GM18511 (cell line): ENCODE results near the gene PRAMEF2.
"Not testable (repeated sequence)": the region's sequence is repeated elsewhere in the genome, so short reads cannot be mapped to it uniquely, and the experiment has no call there.

Experiments used
- ATAC-seq: cut with Tn5 transposase; IDR thresholded peaks from one replicate; pipeline ENCODE4 v1.9.1; 2021; ENCODE audit warnings: mild to moderate bottlenecking, moderate library complexity; ENCODE audit not compliant: unreplicated experiment

Gene PRAMEF2

GRCh38 chr1:12856786-12857185 is at the start of gene PRAMEF2:
TSS of gene PRAMEF2 (plus strand) at chr1:12857086. CDS start at chr1:12859010, 1,924 bp downstream.
- ATAC-seq: not testable (repeated sequence)

GRCh38 chr1:12809933-12810332 is 47.0 kb upstream of the PRAMEF2 start:
- ATAC-seq: no peak

GRCh38 chr1:12810691-12811408 is 46.0 kb upstream of the PRAMEF2 start:
- no peak for ATAC-seq

GRCh38 chr1:12811409-12811784 is 45.5 kb upstream of the PRAMEF2 start:
- ATAC-seq: no peak

- not testable (repeated sequence) for ATAC-seq
Measured at GRCh38 chr1:12819061-12819460, 37.8 kb upstream of the PRAMEF2 start.

GRCh38 chr1:12831310-12831709 is 25.6 kb upstream of the PRAMEF2 start, which contains the start of gene PRAMEF11:
TSS of gene PRAMEF11 (minus strand) at chr1:12831410. CDS start at chr1:12828789, 2,621 bp downstream.
- ATAC-seq: not testable (repeated sequence)

GRCh38 chr1:12833251-12833650 is 23.6 kb upstream of the PRAMEF2 start:
- ATAC-seq: not testable (repeated sequence)

- not testable (repeated sequence) for ATAC-seq
Measured at GRCh38 chr1:12848620-12849019, 8.3 kb upstream of the PRAMEF2 start, which contains the start of gene HNRNPCL1. TSS of gene HNRNPCL1 (minus strand) at chr1:12848720. CDS start at chr1:12848289, 431 bp downstream.

- ATAC-seq: no peak
Measured at GRCh38 chr1:12851779-12852178, 5.1 kb upstream of the PRAMEF2 start.

- not testable (repeated sequence) for ATAC-seq
Measured at GRCh38 chr1:12863131-12863880, 6.4 kb downstream of the PRAMEF2 start.

GRCh38 chr1:12878453-12878852 is 21.6 kb downstream of the PRAMEF2 start:
- ATAC-seq: not testable (repeated sequence)

- not testable (repeated sequence) for ATAC-seq
Measured at GRCh38 chr1:12886101-12886500, 29.2 kb downstream of the PRAMEF2 start, which contains the start of gene PRAMEF4. TSS of gene PRAMEF4 (minus strand) at chr1:12886201. CDS start at chr1:12883394, 2,807 bp downstream.

- not testable (repeated sequence) for ATAC-seq
Measured at GRCh38 chr1:12898170-12898569, 41.3 kb downstream of the PRAMEF2 start, which contains the start of gene PRAMEF10. TSS of gene PRAMEF10 (minus strand) at chr1:12898270. CDS start at chr1:12895847, 2,423 bp downstream.

- not testable (repeated sequence) for ATAC-seq
Measured at GRCh38 chr1:12899186-12899585, 42.3 kb downstream of the PRAMEF2 start.

- not testable (repeated sequence) for ATAC-seq
Measured at GRCh38 chr1:12903793-12904572, 47.1 kb downstream of the PRAMEF2 start.
